Islet precursor cell (in vitro differentiated cells): ENCODE results near the gene IER3.
"Not testable (repeated sequence)": the region's sequence is repeated elsewhere in the genome, so short reads cannot be mapped to it uniquely, and the experiment has no call there.

Experiments
- DNase-seq: peaks from one replicate; pipeline ENCODE4 v3.0.0-alpha.2; 2018

Gene IER3

DNA sequence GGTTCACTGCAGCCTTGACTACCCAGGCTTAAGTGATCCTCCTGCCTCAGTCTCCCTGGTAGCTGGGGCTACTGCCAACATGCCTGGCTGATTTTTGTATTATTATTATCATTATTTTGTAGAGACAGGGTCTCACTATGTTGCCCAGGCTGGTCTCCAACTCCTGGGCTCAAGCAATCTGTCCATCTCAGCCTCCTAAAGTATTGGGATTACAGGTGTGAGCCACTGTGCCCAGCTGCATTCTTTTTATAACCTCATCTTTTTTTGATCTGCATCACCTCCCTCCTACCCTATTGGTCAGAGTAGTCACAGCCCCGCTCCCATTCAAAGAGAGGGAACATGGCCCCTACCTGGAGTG is 23.6 kb upstream of the IER3 start:
- DNase-seq: no peak

DNA sequence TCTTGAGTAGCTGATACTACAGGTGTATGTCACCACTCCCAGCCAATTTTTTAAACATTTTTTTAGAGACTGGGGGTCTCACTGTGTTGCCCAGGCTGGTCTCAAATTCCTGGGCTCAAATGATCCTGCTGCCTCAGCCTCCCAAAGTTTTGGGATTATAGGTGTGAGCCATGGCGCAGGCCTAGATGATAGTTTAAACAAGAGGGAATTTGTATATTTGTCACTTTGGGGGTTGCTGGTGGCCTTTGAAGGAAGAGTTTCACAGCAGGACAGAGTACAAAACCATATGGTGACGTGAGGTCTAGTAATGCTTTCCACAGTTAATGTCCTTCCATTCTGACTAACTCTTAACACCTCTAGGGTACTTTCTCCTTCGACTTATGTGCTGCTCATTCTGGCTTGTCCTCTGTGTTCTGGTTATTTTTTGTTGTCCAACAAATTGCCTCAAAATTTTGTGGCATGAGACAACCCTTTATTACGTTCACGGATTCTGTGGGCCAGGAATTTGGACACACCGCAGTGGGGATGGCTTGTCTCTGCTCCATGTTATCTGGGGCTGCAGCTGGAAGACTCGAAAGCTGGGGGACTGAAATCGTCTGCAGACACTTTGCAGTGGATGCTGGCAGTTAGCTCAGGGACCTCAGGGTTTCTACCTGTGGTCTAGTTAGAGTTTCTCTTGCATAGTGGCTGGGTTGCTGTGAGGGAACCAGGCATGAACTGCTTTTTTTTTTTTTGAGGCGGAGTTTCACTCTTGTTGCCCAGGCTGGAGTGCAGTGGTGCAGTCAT is 23.0 kb upstream of the IER3 start:
- DNase-seq: no peak

DNA sequence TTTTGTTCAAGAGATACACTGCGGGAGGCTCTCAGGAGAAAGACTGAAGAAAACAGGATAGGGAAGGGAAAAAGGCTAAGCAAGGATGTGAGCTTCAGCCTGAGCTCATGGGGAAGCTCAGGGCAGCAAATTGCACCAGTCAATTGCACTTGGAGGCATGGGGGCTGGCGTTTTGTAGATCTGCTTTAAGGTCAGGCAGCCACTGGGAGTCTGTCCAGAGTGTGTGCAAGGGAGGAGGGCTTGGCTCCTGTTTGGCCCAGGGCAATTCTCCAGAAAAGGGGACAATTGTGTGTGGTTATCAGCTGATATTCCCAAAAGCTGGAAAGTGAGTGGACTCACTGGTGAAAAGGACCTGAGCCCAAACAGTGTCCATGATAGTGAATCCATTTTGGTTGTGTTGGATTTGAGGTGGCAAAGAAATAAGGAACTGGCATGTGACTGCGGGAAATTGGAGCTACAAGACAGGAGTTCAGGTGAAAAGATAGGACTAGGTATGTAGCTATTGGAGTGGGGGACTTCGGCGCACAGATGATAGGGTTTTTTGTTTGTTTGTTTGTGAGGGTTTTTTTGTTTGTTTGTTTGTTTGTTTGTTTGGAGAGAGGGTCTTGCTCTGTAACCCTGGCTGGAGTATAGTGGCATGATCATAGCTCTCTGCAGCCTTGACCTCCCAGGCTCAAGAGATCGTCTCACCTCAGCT is 22.3 kb upstream of the IER3 start:
- peak; percentile 86 for DNase-seq

DNA sequence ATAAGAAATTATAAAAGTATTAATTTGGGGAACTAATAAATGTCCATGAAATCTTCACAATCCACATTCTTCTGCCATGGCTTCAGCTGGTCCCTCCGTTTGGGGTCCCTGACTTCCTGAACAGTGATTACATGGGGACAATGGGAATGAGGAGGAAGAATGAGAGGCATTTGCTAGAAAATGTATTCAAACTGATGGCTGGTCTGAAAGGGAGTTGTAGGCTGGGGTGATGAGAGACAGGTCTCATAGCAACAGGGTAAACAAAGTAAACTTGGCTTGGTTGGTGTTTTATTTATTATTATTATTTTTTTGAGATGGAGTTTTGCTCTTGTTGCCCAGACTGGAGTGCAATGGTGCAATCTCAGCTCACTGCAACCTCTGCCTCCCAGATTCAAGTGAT is 21.1 kb upstream of the IER3 start:
- DNase-seq: not testable (repeated sequence)

DNA sequence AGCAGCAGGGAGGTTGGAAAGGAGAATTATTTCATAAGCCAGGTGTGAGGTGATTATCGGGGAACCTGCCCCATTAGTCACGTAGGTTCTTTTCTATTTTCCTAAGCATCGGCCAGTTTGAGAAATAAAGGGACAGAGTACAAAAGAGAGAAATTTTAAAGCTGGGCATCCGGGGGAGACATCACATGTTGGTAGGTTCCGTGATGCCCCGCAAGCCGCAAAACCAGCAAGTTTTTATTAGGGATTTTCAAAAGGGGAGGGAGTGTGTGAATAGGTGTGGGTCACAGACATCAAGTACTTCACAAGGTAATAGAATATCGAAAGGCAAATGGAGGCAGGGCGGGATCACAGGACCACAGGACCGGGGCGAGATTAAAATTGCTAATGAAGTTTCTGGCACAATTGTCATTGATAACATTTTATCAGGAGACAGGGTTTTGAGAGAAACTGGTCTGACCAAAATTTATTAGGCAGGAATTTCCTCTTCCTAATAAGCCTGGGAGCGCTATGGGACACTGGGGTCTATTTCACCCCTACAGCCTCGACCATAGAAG is 20.2 kb upstream of the IER3 start:
- not testable (repeated sequence) for DNase-seq

DNA sequence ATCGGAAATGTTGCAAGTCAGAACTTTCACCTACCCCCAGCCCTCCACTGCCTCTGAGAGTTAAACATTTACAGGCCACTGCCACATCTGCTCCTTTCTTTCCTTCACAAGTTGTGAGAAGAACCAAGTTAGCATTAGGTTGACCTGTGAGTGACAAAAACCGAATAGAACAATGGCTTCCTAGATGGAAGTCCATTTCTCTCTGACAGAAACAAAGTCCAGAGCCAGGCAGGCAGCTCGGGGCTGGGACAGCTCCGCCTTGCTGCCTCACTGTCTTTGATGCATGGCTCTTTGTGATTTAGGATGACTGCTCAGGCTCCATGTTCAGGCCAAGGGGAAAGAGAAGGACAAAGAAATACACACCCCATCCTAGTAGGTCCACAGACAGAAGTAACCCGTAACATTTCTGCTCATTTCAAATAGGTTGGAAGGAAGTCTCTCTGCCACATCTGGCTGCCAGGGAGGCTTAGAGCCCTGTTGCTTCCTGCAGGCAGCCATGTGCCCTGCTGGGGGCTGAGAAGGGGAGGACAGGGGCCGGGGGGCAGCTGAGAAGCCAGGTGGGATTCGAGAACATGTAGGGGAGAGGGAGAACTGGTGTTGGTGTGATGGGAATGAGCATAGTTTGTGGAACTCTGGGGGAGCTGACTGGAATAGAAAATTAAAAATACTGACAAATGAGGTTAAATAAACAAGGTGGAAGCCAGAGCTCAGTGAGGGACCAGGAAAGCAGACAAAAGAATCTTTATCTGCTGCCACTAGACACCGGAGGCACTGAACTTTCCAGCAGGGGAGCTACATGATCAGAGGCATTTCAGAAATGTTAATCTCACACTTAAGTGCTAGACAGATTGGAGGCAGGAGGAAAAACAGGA is 19.5 kb upstream of the IER3 start:
- DNase-seq: peak; percentile 91

DNA sequence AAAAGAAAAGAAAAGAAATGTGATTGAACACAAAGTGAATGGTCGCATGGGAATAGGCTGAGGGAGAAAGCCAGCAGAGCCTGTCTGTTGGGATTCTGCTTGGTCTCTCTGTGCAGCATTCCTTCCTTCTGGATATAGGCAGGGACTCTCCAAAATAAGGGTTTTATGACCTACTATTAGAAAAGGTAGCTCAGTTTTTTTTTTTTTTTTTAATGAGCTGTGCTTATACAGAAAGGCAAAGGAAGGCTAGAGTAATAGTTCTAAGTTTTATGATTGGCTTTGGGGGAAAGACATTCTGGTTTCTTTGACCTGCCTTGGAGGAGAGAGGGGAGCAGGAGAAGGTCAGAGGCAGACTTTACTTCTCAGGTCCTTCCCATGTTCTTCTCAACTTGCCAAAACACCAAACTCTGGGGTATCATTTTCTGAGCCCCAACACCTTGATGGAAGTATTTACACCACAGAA is 18.8 kb upstream of the IER3 start:
- DNase-seq: no peak

DNA sequence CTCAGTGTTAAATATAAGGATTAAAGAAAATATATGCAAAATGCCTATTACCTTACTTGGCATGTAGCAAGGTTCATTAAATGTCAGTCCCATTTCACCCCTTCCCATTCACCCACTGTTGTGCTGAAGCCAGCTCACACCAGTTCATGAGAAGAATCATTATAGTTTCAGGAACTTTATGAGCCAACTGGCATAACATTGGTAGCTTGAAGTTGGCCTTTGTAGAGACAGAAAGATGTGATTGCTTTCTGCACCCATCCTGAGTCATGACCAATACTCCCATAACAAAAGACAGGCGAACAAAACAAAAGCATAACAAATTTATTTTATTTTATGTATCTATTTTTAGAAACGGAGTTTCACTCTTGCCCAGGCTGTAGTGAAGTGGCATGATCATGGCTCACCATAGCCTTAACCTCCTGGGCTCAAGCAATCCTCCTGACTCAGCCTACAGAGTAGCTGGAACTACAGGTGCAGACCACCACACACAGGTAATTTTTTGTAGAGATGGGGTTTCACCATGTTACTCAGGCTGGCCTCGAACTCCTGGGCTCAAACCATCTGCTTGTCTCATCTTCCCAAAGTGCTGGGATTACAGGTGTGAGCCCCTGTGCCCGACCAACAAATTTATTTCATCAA is 17.6 kb upstream of the IER3 start:
- no peak for DNase-seq

DNA sequence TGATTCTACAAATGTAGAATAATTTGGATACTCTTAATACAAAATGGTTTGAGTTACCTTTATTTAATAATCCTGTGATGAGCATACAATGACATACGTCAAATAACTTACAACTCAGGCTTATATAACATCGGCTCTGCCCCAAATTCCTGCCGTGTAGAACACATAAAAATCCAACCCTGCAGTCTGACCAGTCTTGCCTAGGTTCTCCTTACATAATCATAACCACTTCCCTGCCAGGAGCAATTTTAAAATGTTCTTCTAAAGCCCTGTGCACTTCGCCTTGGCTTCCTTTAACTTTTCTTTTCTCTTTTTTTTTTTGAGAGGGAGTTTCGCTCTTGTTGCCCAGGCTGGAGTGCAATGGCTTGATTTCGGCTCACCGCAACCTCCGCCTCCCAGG is 16.2 kb upstream of the IER3 start:
- DNase-seq: no peak

DNA sequence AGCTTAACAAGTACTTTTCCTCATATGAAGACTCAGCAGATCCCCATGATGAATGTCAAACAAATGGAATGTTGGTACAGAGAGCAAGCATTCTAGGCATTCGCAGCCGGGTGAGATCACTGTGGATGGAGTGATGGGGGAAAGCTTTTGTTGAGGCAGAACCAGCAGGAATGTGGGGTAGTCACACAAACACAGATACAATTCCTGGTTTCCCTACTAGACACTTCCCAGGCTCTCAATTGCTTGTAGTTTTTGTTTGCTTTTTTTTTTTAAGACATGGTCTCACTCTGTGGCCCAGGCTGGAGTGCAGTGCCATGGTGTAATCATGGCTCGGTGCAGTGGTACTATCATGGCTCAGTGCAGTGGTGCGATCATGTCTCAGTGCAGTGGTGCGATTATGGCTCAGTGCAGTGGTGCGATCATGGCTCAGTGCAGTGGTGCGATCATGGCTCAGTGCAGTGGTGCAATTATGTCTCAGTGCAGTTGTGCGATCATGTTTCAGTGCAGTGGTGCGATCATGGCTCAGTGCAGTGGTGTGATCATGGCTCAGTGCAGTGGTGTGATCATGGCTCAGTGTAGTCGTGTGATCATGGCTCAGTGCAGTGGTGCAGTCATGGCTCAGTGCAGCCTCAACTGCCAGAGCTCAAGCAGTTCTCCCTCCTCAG is 15.4 kb upstream of the IER3 start:
- peak; percentile 97 for DNase-seq

DNA sequence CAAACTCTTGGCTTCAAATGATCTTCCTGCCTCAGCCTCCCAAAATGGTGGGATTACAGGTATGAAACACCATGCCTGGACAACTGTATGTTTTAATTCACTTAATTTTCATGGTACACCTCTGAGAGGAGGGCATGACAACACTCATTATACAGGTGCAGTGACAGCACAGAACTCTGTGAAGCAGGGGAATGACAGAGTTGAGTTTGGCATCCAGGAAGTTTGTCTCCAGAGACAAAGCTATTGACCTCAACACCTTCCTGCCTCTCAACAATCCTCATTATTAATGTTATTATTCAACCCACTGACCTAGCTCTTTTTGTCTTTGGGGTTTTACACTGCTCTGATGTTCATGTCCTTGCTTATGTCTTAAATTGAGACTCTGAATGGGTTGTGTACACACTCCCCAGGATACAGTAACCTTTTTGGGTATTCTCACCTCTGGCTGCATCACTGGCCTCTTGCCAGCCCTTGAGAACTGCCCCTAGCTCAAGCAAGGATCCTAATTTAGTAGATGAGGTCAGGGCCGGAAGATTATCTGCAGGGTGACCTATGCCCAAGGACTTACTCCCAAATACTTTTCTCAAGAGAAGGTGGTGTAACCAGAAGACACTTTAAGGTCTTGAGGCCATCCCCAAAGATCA is 13.0 kb upstream of the IER3 start:
- DNase-seq: no peak

DNA sequence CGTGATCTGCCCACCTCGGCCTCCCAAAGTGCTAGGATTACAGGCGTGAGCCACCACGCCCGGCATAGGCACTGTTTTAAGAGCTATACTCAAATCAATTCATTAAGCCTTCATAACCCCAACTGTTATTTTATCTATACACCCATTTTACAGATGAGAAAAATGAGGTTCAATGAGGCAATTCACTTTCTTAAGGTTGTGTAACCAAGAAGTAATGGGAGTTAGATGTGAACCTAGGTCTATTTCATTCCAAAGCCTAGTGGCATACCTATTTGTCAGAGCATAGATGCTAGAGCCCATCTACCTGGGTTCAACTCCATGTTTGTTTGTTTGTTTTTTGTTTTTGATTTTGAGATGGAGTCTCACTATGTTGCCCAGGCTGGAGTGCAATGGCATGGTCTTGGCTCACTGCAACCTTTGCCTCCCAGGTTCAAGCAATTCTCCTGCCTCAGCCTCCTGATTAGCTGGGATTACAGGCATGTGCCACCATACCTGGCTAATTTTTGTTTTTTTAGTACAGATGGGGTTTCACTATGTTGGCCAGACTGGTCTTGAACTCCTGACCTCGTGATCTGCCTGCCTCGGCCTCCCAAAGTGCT is 12.2 kb upstream of the IER3 start:
- DNase-seq: not testable (repeated sequence)

DNA sequence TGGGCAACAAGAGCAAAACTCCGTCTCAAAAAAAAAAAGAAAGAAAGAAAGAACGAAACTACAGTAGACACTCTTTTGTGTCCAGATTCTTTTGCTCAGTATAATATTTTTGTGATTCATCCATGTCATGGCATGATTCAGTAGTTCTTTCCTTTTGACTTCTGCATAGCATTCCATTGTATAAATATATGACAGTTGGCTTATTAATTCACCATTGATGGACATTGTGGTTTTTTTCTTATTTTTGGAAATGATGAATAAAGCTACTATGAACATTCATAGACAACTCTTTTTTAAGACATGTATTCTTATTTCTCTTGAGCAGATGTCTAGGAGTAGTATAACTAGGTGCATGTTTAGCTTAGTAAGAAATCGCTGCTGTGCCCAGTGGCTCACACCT is 10.3 kb upstream of the IER3 start:
- no peak for DNase-seq

DNA sequence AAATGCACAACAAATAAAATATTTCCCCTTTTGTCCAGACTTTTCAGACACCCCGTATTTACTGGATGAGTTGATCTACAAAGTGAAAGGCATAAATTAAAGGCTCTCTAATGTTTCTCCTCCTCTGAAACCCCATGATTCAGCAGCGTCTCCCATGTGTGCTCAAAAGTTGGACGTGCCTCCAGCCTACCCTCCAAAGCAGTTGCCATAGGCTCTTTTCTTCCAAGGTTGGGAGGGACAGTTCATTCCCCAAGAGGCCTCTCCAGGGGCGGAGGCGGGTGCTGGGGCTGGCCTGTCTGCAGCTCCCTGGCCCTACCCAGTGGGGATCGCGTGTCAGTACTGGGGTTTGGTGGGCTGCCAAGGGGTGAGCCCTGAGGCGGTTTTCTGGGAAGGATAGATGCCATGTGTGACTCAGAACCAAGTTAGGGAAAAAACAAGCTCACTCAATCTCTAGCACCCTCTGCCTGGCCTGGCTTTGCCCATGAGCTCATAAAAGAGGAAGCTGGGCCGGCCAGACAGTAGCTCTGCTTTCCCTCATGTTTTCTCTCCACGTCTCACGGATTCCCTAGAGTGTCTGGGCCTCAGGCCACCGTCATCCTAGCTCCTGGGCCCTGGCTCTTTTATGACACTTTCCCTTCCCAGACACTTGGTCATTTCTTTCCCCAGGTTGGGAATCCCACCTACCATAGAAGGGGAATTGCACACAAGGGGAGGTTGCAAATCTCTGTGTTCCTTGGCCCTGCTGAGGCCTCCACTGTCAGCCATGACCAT is 8.0 kb upstream of the IER3 start:
- DNase-seq: peak; percentile 97

DNA sequence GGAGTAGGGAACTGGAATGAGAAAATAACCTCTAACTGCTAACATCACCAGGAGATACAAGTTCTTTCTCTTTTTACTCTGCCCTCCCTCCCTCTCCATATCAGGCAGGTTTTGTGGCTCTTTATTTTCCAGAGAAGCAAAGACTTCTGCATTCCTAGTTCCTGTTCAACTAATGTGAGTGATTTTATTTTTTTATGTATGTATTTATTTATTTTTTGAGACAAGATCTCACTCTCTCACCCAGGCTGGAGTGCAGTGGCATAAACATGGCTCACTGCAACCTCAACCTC is 6.0 kb upstream of the IER3 start:
- DNase-seq: no peak

DNA sequence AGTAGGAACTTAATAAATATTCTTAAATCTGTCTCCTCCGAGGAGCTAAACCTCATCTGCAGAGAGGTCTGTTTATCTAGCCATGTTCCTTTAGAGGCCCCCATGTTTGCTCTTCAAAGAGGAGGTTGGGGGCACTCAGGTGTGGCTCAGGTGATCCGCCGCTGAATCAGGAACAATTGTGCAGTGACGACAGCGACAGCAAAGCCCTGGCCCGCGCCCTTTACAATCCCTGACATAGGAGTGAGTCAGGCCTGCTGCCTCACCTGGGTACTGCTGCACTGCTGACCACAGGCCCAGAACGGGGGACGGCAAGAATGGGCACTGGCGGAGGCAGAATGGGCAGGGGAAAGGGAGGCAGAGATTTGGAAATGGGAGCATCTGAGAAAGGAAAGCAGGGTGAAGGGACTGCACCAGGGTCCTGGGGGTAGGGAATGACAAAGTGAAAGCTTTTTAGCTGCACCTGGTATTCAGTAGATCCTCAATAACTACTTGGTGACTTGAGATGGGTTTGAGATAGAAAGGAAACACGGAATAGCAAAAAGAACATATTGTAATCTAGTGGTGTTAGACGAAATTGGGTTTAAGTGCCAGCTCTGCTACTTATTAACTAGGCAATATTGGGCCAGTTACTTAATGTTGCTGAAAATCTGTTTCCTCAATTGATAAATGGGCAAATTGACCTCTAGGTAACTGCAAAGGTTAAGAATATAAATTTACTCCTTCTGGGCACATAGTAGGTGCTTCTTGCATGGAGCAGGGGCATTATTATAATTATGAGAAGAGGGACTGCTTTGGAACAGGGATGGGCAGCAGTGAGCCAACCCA is 5.4 kb upstream of the IER3 start:
- no peak for DNase-seq

DNA sequence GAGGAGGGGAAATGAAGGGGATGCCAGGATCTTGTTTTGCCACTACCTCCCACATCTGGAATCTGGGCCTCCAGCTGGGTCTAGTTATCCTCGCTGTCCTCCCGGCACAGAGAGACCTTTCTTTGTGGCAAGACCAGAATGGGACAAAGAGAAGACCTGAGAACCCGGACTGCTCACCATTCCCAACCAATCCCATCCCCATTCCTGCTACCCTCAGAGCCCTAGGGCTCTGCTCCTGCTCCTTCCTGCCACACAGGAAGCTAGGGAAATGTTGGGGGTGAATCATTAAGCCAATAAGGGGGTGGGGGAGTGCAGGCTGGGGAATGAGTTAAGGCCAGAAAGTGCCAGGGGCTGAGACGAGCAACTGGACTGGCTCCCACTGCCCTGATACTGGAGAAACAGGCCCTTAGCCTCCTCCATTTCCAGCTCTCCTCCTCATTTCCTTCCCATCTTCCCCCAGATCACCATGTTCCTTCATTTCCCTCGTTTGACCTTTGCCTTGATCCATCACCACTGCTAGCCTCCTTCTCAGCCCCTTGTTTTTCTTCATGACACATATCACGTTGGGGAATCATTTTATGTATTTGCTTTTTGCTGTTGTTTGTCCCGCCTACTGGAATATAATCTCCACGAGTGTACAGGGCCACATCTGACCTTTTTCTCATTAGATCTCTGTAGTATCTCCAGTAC is 4.6 kb upstream of the IER3 start:
- no peak for DNase-seq

DNA sequence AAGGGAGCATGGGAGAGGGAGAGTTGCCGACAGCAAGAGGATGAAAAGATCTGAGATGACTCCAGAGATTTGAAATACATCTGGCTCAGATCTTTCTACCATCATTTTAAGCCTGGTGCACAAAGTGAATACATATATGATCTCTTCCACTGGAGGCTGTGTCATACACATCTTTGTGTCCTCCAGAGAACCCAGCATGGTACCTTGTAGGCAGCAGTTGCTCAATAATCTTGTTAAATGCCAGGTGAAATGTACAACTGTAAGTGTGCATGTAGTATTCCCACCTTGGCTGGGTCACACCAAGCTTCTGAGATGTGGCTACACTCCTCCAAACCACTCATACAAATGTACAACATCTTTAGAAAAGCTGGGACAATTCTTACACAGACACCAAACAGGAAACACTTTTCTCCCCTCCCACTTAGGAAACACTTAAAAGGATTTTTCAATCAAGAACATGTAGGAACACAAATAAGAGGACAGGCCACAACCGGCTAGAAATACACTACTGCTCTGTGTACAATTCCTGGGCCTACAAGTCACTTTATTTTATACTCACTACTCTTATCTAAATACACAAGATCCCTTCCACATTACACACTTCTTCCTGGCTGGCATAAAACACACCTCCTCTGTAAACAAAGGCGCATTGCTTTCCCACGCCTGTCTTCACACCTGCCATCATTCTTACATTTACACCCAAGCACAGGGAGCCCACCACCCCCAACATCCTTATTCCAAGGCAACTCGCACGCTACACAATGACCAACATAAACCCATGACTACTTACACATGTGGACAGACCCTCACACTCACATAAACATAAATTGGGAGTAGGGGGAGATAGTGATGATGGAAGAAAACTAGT is 3.8 kb upstream of the IER3 start:
- no peak for DNase-seq
